AG09309 (cell line): Measurements from ENCODE around the gene PSMG3.

ENCODE experiments used
- DNase-seq: peaks from one replicate; pipeline ENCODE4 v3.0.0-alpha.2; 2010; ENCODE audit warnings: low read depth
- H3K4me3 ChIP-seq: 2 replicates; pipeline ENCODE4 v1.5.1; 2011; ENCODE audit warnings: mild to moderate bottlenecking, low read depth, low read length, moderate library complexity; ENCODE audit not compliant: control insufficient read depth
- TF ChIP-seq, protein P1 (sequence below): IDR thresholded peaks from 2 replicates; pipeline ENCODE4 v1.5.1; 2011; ENCODE audit warnings: mild to moderate bottlenecking, low read depth, low read length, inconsistent platforms; ENCODE audit not compliant: insufficient read depth, control insufficient read depth; ENCODE audit errors: missing control alignments

Gene PSMG3

DNA sequence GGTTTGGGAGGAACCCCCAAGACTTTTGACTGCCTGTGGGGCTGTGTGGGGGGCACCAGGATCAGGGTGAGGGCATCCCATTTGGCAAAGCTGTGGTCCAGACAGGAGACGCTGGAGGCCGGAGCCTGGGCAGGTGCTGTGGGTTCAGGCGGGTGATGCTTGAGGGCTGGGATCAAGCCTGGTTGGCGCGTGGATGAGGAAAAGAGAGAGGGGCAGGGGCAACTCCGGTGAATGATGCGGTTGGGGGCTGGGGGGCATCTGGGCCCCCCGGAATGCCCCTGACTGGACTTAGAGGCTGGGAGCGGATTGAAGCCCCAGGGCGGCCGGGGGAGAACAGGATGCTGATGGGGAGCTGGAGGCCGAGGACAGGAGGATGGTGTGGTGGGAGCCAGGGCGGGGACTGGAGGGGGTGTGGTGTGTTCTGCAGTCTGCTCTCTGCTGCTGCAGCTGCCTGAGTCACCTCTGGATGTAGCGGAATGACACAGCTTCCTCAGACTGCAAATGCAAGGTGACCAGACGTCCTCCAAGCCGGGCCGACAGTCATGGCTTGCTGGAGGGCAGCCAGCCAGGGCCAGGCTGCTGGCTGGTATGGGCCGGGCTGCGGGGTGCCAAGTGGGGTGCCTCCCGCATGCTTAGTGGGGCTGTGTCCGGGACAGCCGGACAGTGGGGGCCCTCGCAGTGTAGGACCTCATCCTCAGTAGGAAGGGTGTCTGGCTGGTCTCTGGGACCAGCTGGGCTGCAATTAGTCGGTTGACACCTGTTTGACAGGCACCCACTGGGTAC, 36.1 kb downstream of the PSMG3 start:
- H3K4me3 ChIP-seq: peak overlapping the region; percentile 78

DNA sequence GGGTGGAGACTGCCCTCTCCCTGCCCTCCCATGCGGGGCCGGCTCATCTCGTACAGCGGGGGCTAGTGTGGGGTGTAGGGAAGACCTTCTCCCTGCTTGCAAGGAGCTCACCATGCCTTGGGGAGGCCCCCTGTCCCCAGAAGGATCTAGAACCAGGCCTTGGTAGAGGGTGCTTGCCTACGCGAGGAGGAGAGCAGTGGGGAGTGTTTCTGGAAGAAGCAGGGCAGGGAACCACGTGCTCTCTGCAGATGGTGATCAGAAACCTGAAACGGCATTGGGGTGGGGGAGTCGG, 36.6 kb downstream of the PSMG3 start:
- TF ChIP-seq, protein P1, sequence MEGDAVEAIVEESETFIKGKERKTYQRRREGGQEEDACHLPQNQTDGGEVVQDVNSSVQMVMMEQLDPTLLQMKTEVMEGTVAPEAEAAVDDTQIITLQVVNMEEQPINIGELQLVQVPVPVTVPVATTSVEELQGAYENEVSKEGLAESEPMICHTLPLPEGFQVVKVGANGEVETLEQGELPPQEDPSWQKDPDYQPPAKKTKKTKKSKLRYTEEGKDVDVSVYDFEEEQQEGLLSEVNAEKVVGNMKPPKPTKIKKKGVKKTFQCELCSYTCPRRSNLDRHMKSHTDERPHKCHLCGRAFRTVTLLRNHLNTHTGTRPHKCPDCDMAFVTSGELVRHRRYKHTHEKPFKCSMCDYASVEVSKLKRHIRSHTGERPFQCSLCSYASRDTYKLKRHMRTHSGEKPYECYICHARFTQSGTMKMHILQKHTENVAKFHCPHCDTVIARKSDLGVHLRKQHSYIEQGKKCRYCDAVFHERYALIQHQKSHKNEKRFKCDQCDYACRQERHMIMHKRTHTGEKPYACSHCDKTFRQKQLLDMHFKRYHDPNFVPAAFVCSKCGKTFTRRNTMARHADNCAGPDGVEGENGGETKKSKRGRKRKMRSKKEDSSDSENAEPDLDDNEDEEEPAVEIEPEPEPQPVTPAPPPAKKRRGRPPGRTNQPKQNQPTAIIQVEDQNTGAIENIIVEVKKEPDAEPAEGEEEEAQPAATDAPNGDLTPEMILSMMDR: no peak

More for the DNA sequence above, 36.1 kb downstream of the PSMG3 start:
- TF ChIP-seq, protein P1: no peak
- DNase-seq: peak; percentile 64

DNA sequence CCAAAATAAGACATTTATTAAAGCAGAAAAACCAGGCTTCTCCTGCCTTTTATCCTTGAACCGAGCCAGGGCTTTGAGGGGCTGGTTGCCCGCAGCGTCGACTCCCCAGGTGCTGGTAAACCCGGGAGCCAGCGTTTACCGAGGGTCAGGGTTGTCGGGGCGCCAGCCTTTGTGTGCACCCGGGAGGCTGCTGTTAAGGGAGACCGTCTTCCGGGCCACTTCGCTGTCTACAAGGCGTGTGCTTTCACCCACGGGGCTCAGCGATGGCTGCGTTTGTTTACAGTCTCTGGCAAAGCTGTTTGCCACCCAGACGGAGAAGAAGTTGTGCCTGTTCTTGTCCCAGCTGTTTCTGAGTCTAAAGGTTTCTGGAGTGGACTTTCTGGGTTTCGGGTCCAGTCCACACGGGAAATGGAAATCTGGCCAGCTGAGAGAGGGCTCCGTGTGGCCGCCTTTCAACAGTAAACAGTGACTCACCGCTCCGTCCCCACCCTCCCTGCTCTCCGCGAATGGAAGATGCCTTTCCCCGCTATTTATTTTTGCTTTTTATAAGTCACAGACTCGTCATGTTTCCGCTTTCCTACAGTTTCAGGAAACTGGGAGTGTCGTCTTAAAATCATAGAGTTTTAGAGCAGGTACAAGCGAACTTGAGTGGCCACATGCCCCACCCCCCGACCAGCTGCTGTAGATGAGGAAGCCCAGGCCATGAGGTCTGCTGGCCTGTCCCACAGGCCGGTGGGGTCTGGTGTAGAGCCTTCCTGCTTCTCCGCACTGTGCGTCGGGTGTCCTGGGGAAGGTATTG, 37.2 kb downstream of the PSMG3 start:
- TF ChIP-seq, protein P1: no peak
- peak; percentile 70 for DNase-seq
- peak overlapping the region; percentile 78 for H3K4me3 ChIP-seq

More for the DNA sequence above, 36.6 kb downstream of the PSMG3 start:
- no peak for DNase-seq
- H3K4me3 ChIP-seq: peak overlapping the region; percentile 78

DNA sequence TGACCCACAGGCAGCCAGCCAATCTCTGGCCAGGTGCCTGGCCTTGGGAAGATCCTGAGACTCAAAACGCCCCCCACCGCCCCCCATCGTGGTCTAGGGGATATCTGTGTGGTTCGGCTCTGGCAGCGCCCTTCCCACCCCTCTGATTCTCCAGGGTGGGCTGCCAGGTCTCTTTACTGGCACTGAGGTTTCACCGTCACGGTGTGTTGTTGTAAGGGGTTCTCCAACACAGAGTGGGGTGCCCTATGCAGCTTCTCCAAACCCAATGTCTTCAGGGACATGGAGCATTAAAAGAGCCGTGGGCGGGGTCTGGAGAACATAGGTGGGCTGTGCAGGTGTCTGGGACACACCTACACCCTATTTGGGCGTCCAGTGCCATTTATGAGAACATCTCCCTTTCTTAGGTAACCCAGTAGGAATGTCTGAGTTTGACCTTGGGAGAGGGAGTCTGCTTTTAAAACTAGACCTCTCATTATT, 37.8 kb downstream of the PSMG3 start:
- TF ChIP-seq, protein P1: no peak
- DNase-seq: no peak
- H3K4me3 ChIP-seq: peak overlapping the region; percentile 78

DNA sequence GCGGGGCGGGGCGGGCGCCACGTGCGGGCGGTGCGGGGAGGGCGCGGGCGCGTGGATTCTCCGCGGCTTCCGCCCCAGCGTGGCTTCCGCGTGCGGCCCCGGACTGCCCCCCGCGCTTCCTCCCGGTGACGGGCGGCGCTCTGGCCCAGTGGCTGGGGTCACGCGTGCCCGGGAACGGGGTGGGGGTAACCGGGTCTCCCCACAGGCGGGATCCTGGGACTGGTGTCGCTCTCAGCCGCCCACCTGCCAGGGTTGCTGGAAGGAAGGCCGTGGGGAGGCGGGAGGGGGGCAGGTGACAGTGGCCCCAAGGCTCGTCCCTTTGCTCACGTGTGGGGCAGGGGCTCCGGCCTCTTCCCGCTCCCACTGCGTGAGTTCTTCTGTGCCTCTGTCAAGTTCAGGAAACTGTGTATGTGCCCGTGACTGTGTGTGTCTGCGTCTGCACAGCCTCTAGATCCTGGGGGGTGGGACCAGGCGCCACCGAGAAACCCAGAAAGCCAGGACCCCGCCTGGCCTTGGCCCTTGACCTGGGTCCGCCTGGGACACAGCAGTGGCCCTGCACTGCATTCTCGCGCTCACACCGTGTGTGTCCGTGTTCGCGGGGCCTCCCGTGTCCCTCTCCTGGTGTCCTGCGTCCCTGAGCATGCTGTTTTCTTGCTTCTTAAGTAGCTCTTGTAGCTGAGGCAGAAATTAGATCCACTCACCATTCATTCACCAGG, 38.4 kb downstream of the PSMG3 start:
- H3K4me3 ChIP-seq: peak overlapping the region; percentile 78
- DNase-seq: no peak
- TF ChIP-seq, protein P1: no peak

DNA sequence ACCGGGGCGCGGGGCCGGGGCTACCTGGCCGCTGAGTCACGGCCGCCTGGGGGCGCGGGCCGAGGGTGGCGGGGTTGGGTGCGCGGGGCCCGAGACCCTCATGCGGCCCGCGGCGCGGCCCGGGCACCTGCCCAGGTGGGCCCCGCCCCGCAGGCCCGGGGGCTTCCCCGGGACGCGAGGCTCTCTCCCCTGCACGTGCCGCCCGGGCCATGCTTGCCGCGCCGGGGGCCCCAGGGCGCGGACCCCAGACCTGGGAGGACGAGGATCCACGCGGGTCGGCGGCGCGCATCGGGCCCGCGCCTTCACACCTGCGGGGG, 38.9 kb downstream of the PSMG3 start:
- H3K4me3 ChIP-seq: peak overlapping the region; percentile 78
- no peak for DNase-seq
- TF ChIP-seq, protein P1: no peak
